Stimulated activated CD8-positive, alpha-beta memory T cell treated with anti-CD3 and anti-CD28 coated beads, Interleukin-4, amount 100 ng/mL, for 48 hours (primary cell): ENCODE data around the gene ZNF600.
"Not testable (repeated sequence)": the region's sequence is repeated elsewhere in the genome, so short reads cannot be mapped to it uniquely, and the experiment has no call there.

Experiments
- DNase-seq: peaks from one replicate; pipeline ENCODE4 v3.0.0-alpha.2; 2020

ZNF600 gene

DNA sequence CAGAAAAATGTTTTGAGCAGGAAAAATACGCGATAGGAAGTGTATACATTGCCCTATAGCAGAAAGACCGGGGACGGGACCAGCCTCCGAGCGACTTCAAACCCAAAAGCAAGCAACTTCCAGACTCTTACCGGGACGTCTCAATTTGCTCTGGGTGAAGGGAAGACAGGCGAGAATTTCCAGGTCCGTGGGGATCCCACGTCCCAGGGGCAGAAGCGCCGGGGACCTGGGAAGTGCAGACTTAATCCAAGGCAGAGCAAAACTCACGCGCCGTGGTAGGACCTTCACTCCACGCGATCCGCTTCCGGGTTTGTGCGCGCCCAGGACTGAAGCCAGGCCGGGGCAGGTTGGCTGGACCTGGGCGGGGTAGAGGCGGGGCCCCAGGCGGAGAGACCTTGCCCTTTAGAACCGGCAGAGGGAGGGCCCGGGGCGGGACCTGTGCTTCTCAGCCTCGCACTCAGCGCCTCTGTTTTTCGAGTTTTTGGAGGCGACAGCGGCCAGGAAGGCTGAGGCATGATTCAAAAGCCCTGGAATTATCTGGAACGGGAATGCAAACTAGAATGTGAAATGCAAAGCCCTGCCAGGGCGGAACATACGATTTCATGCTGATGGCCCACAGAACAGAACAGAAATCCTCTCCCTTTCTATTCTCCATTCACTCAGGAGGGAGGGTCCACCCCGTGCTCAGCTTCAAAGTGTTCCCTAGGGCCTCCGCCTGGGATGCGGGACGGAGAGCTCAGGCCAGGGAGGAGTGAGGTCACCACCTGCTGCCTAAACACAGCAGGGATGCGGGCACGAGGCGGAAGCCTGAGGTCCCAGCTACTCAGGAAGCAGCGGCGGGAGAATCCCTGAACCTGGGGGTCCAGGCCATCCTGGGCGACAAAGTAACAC is at the start of gene ZNF600:
TSS of gene ZNF600 (minus strand) at position 328 of the 891 bp plus-strand sequence. CDS start 7,903 bp downstream, outside the sequence.
- peak; percentile 85 for DNase-seq

DNA sequence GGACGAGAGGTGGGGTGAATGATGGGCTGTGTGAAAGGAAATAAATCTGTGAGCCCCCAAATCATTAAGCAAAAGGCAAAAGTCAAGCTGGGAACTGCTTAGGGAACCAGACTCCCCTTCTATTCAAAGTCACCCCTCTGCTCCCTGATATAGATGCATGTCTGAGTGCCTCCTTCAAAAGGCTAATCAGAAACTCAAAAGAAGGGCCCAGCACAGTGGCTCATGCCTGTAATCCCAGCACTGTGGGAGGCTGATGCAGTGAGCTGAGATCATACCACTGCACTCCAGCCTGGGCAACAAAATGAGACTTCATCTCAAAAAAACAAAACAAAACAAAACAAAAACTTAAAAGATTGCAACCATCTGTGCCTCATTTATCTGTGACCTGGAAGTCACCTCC is 47.7 kb upstream of the ZNF600 start:
- not testable (repeated sequence) for DNase-seq

DNA sequence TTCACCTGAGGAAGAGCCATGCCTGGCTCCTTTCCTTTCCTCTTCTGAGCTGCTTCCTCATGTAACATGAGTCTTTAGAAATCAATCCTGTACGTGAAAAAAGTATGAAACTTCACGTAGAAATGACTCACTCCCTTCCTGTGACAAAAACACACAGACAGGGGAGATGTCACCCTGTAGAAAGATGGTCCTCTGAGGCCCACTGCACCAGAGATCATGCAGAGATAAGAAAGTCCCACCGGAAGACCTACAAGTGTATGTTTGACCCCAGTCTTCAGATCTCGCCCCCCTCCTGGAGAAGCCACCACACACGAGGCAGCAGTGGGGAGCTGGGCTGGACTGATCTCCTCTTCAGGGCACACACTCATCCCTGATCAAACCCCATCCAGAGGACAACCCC is 47.0 kb upstream of the ZNF600 start:
- DNase-seq: not testable (repeated sequence)

DNA sequence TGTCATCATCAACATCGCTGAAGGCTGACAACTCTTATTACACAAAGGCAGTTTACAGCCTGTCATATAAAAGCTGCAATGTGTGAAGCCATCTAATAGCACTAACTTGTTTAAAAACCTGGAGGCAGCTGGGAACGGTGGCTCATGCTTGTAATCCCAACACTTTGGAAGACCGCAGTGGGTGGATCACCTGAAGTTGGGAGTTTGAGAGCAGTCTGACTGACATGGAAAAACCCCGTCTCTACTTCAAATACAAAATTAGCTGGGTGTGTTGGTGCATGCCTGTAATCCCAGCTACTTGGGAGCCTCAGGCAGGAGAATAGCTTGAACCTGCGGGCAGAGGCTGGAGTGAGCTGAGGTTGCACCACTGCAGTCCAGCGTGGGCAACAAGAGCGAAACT is 43.3 kb upstream of the ZNF600 start:
- DNase-seq: not testable (repeated sequence)

DNA sequence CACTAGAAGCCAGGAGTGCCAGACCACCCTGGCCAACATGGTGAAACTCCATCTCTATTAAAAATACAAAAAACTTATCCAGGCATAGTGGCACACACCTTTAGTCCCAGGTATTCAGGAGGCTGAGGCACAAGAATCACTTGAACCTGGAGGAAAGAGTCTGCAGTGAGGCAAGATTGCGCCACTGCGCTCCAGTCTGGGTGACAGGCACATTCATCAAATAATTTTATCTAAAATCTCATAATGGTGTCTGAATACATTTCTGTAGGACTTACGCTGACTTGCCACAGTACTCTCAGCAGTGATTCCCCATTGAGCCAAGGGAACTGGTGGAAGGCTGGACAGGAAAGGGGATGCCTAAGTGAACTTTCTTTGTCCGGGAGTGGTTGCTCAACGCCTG is 39.2 kb upstream of the ZNF600 start:
- no peak for DNase-seq

DNA sequence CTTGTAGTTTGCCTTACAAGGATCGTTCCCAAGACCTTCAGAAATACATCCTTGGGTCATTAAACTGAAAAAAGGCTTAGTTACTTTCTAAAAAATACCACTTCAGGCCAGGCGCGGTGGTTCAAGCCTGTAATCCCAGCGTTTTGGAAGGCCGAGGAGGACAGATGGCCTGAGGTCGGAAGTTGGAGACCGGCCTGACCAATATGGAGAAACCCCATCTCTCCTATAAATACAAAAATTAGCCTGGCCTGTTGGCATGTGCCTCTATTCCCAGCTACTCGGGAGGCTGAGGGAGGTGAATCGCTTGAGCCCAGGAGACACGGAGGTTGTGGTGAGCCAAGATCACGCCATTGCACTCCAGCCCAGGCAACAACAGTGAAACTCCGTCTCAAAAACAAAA is 37.1 kb upstream of the ZNF600 start:
- DNase-seq: no peak

DNA sequence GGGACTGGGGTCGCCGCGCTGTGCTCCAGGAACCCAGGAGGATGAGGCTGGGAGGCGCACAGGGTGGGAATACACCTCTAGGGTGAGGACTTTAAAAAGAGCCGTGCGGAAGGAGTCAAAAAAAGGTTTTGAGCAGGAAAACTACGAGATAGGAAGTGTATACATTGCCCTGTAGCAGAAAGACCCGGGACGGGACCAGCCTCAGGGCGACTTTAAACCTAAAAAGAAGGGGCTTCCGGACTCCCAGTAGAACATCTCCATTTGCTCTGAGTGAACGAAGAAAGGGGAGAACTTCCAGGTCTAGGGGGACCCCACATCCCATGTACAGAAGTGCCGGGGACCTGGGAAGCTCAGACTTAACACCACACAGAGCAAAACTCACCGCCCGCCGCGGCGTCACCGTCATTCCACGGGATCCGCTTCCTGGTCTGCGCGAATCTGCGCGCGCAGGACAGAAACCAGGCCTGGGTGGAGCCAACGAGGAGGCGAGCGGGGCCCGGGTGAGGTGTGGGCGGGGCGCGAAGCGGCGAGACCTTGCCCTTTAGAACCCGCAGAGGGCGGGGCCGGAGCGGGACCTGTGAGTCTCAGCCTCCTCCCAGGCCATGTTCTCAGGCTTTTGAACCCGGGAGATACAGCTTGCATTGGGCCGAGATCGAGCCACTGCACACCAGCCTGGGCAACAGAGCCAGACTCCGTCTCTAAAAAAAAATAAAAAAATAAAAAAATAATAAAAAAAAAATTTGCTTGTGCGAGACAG is 34.8 kb upstream of the ZNF600 start, which contains the start of gene ZNF28:
TSS of gene ZNF28 (minus strand) at position 430 of the 757 bp plus-strand sequence. CDS start 3,675 bp downstream, outside the sequence.
- peak; percentile 75 for DNase-seq

DNA sequence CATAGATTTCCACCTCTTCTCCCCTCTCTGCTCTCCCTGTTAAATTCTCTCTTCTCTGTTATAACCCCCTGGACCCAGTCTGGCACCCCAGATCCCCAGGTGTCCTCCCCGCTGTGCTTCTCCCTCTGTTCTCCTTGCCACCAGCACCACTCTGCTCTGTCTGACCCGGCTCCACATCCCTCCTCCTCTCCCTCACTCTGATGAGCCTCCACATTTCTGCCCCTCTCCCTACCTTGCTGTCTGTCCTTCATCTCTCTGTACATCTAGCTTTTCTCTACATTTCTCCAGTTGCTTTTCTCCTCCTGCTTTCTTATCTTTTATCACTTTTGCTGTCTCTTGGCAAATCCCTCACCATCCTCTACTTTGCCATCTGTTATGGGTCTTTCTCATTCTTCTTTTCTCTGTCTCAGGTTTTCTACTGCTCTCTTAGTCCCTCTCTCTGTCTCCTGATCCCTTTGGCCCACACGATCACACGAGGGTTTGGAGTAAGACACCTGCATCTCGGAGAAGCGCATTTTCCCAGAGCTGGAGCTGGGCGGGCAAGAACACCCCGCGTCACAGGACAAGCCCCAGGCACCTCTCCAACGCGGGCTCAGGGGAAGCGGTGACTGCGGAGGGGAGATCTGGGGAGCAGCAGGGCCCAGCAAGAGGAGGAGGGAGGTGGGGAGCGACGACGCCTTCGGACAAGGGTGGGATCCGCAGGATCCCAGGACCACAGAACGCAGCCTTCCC is 34.0 kb upstream of the ZNF600 start:
- DNase-seq: peak; percentile 45

DNA sequence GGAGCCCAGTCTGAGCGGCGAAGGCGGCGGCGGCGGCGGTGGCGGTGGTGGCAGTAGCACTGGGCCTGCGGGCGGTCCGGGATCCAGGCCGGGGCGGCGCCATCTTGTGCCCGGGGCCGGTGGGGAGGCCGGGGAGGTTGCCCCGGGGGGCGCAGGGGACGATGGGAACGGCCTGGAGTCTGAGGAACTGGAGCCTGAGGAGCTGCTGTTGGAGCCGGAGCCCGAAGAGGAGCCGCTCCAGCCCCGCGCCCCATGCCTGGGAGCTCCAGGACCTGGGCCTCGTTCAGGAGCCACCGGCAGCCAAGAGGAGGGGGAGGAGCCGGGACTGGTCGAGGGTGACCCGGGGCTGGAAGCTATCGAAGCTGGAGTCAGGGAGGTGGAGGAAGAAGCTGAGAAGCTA is 23.2 kb upstream of the ZNF600 start:
- DNase-seq: no peak

DNA sequence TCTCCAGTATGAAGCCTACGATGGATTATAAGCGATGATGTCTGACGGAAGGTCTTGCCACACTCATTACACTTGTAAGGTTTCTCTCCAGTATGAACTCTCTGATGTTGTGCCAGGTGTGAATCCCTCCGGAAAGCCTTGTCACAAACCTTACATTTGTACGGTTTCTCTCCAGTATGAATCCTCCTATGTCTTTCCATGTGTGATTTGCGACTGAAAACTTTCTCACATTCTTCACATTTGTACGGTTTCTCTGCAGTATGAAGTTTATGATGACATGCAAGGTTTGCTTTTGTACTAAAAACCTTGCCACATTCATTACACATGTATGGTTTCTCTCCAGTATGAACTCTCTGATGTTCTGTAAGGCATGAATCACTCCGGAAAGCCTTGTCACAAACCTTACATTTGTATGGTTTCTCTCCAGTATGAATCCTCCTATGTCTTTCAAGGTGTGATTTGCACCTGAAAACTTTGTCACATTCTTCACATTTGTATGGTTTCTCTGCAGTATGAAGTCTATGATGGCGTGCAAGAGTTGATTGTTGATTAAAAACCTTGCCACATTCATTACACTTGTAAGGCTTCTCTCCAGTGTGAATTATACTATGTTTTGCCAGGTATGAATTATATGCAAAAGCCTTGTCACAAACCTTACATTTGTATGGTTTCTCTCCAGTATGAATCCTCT is 13.5 kb upstream of the ZNF600 start:
- not testable (repeated sequence) for DNase-seq

DNA sequence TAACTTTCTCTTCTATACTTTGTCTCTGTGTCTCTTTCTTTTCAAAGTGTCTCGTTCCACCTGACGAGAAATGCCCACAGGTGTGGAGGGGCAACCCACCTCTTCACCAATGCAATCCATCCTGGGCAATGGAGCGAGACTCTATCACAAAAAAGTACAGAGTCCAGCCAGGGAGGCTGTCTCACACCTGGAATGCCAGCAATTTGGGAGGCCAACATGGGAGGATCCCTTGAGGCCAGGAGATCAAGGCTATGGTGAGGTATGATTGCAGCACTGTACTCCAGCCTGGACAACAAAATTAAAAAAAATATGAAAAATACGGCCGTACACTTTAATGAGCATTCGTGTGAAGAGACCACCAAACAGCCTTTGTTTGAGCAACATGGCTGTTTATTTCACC is 2.8 kb upstream of the ZNF600 start:
- no peak for DNase-seq

DNA sequence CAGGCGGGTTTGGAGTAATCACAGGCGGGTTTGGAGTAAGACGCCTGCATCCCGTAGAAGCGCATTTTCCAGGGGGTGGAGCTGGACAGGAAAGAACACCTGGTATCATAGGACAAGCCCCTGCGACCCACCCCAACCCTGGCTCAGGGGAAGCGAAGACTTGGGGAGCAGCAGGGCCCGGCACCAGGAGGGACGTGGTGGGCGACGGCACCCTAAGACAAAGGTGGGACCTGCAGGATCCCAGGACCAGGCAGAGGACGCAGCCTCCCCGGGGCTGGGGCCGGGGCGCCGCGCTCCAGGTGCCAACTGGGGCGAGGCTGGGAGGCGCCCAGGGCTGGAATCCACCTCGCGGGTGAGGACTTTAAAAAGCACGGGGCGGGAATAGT is 520 bp downstream of the ZNF600 start:
- peak; percentile 24 for DNase-seq

DNA sequence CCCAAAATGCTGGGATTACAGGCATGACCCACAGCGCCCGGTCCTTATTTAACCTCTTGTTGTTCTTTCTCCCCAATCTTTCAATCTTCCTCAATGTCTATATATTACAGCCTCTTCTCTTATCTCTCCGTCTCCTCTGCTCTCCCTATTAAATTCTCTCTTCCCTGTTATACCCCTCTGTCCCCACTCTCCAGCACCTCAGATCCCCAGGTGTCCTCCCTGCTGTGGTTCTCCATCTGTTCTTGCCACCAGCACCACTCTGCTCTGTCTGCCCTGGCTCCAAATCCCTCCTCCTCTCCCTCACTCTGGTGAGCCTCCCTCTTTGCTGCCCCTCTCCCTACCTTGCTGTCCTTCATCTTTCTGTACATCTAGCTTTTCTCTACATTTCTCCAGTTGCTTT is 1.1 kb downstream of the ZNF600 start:
- no peak for DNase-seq

DNA sequence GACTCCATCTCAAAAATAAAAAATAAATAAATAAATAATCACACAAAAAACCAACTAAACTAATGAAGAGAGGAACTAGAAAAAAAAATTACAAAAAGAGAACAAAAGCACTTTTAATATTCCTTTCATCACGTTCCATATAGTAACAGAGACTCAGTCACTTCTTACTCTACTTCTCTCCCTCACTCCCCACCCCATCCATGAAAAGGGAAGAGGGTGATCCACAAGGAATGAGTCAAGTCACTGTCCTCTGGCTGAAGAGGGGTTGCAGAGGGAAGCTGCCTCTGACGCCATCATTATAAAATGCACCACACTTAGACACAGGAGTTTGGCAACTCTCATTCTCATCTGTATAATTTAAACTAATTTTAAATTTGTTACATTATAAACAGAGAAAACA is 3.7 kb downstream of the ZNF600 start:
- DNase-seq: not testable (repeated sequence)

DNA sequence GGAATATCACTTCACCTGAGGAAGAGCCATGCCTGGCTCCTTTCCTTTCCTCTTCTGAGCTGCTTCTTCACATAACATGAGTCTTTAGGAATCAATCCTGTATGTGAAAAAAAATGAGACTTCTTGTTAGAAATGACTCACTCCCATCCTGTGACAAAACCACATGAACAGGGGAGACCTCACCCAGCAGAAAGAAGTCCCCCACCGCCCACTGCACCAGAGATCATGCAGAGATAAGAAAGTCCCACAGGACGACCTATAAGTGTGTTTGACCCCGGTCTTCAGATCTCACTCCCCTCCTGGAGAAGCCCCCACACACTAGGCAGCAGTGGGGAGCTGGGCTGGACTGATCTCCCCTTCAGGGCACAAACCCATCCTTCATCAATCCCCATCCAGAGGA is 7.8 kb downstream of the ZNF600 start:
- peak; percentile 56 for DNase-seq

DNA sequence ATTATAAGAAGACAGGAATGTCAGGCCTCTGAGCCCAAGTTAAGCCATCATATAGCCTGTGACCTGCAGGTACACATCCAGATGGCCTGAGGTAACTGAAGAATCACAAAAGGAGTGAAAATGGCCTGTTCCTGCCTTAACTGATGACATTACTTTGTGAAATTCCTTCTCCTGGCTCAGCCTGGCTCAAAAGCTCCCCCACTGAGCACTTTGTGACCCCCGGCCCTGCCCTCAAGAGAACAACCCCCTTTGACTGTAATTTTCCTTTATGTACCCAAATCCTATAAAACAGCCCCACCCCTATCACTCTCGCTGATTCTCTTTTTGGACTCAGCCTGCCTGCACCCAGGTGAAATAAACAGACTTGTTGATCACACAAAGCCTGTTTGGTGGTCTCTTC is 30.1 kb downstream of the ZNF600 start:
- not testable (repeated sequence) for DNase-seq

DNA sequence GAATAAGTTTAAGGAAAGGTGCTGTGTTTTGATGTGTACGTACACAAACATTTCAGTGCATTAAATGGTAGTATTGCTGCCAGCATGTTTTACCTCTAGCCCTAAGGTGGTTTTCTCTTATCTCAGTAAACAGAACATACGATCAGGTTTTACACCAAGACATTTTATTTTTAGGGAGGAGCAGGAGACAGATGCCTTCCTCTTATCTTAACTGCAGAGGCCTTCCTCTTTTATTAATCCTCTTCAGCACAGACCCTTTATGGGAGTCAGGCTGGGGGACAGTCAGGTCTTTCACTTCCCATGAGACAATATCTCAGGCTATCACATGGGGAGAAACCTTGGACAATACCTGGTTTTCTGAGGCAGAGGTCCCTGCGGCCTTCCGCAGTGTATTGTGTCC is 36.8 kb downstream of the ZNF600 start:
- DNase-seq: no peak

DNA sequence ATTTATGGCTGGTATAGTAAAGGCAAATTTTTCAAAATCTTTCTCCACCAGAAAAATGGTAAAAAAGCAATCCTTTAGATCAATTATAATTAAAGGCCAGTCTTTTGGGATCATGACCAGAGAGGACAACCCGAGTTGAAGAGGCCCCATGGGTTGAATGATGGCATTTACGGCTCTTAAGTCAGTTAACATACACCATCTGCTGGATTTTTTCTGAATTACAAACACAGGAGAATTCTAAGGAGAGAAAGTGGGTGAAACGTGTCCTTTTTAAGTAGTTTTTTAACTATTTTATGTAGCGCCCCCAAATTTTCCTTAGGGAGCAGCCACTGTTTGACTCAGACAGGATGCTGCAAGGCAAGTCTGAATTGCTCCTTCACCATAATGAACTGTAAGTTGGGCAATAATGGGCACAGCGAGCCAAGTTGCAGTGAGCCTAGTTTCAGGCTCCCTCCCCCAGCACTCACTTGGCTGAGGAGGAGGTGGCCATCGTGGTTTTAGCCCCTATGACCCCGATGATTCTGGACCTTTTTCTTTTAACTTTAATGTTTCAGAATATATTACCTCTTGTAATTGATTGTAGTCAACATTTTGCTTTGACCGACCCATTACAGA is 38.1 kb downstream of the ZNF600 start:
- no peak for DNase-seq

DNA sequence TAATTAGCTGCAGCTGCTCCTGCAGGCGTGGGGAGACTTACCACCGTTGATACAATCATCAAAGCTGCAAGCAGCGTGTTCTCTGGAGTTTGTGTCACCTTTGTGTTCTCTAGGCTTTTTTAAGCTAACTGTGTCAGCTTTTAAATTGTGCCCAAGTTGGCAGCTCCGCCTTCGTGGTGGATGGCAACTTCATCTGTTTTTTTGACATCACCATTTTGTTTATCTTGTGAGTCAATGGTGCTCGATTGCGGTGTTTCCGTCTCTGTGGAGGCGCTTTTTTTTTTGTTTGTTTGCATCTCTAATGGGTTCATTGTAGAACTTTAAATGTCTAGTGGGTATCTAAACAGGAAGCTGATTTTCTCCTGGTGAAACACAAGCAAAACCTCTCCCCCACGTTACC is 40.7 kb downstream of the ZNF600 start:
- not testable (repeated sequence) for DNase-seq

DNA sequence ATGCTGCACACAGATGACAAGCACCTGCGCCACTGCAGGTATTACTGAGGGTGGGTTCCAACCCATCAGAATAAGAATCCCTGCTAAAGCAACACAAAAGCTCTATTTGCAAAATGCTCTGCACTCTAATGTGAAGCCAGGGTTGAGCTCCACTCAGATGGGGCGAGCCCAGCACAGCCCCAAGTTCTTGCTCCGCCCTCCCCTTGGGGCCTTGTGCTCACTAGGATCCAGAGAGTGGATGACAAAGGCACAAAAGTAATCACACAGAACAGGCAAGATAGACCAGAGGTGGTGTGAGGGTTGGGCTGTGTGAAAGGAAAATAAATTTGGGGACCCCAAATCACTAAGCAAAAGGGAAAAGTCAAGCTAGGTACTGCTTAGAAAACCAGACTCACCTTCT is 43.5 kb downstream of the ZNF600 start:
- DNase-seq: no peak

DNA sequence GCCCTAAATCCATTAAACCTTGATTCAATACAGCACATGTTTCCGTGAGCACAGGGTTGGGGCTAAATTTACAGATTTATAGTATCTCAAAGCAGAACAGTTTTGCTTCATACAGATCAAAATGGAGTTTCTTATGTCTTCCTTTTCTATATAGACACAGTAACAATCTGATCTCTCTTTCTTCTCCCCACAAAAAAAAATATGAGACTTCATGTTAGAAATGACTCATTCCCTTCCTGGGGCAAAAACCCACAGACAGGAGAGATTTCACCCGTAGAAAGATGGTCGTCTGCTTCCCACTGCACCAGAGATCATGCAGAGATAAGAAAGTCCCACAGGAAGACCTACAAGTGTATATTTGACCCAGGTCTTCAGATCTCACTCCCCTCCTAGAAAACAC is 44.1 kb downstream of the ZNF600 start:
- no peak for DNase-seq

DNA sequence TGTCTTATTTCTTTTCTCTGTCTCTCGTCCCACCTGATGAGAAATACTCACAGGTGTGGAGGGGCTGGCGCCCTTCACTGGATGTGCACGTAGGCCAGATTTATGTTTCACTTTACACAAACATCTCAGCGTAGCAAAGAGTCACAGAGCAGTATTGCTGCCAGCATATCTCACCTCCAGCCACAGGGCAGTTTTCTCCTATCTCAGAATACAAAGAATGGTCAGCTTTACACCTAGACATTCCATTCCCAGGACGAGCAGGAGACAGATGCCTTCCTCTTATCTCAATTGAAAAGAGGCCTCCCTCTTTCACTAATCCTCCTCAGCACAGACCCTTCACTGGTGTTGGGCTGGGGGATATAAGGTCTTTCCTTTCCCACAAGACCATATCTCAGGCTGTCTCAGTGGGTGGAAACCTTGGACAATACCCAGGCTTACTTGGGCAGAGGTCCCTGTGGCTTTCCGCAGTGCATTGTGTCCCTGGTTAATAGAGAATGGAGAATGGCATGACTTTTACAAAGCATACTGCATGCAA is 44.6 kb downstream of the ZNF600 start:
- no peak for DNase-seq
